Measurements from ENCODE around the gene HEG1.
"Not testable (repeated sequence)": the region's sequence is repeated elsewhere in the genome, so short reads cannot be mapped to it uniquely, and the experiment has no call there.

HEG1 gene

DNA sequence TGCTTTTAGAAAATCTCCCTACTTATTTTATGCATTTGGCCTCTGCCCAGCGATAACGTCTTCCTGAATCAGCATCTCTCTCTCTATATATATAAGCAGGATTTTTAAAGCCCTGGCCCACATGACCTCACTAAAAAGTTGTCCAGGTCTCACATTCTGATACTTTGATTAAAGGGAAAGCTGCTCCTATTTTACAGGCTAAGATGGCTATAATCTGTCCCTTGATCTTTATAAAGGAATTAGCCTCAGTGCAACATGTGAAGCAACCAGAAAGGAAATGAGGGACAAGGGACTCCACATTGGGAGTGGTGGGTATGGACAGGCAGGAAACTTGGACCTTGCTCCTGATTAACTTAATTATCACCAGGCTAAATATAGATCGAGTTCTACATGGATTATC lies 95.7 kb downstream of the HEG1 start:
- no peak for DNase-seq (ENCODE audit: low read depth in 3 of 3, low spot score in 1 of 3)

DNA sequence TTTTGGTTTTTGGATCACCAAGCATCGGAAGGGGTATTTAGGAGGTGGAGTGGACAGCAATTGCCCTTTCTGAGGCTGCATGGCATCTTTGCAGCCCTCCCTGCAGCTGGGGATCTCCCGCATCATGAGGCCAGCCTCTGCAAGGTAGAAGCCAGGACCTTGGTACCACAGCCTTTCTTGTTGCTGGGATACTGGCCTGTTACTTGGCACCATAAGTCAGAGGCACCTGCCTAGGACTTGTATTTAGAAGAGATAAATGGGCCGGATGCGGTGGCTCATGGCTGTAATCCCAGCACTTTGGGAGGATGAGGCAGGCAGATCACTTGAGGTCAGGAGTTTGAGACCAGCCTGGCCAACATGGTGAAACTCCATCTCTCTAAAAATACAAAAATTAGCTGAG lies 97.8 kb downstream of the HEG1 start:
- not testable (repeated sequence) for DNase-seq (ENCODE audit: low read depth in 3 of 3, low spot score in 1 of 3)

DNA sequence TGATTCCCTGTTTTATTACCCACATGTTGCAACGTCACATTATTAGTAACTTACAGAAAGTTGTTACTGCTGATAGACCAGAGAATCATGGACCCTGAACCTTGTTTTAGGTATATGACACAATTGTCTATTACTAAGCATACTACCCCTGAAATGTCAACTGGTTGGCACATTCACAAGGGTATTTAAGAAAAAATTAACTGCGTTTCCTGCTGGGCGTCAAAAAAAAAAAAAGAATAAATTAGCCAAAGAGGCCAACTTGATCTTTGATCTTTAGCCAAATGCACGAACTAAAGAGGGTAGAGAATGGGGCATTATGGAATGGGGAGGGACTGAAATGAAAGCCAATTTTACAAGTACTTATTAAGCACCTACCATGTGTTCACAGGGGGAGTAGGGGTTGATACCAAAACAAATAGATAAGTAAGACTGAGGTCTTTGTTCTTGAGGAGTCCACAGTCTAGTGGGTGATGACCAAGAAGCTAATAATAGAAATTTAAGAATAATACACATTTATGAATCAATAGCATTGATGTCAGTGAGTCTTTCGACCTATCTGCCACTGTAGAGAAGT lies 103.4 kb downstream of the HEG1 start:
- no peak for DNase-seq (ENCODE audit: low read depth in 3 of 3, low spot score in 1 of 3)

DNA sequence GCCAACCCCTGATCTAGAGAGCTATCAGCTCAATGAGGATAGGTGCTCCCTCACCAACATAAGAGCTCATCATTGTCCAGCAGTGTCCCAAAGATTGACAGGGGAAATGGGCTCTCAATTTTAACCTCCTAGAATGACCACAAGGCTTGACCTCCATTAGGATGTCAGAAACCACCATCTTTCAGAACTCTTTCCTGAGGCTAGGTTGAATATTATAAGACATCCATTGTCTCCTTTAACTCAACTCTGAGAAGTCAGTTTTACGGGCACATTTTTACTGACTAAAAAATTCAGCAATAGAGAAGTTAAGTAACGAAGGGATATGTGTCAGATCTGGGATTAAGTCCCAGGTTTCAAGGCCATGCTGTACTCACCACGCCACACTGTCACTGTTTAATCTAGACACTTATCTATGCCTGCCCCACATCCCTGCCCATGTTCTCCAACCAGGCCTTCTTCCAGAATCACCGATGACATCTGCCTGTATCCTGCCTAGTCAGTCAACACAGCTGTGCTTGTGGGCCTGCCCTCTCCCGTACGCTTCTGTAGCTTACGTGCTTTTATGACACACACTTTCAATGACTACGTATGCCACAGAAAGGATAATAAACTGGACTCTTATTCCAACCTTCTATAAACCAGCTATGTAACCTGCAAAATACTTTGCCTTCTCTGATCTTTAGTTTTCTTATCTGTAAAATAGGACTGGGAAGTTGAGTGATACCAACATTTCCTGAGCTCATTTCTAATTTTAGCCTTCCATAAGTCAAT lies 104.1 kb downstream of the HEG1 start:
- DNase-seq (ENCODE audit: low read depth in 3 of 3, low spot score in 1 of 3) = no peak

DNA sequence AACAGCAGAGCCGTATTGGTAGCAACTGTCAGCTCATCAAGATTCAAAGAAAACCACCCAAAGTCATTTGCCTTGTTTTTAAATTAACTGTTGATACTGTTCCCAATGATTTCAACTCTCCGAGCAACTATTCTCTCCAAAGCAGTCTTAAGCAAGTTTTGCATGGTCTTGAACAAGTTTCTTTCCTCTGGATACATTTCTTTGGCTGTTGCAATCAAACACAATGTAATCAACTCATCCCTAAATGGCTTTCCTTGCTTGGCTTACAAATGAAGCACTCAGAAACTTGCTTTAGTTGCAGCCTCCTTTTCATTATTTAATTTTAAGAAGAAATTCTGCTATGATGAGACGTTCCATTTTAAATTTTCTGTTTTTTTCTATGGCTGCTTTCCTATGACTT lies 105.8 kb downstream of the HEG1 start:
- DNase-seq (ENCODE audit: low read depth in 3 of 3, low spot score in 1 of 3) = no peak

DNA sequence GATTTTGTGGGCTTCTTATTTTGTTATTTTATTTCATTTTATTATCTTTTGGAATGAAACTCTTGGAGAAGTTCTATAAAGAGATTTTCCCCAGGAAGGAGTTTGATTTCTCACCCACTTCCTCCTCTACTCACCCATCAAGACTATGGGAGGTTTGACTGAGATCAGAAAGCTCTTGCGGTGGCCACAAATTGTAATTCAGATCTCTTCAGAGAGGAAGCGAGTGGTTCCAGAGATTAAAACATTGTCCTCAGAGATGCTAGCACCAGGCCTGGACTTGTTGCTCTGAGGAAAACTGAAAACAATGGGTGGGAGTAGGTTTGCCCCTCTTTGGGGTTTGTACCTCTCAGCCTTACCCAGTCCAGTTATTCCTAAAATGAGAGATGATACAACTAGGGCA lies 113.2 kb downstream of the HEG1 start:
- no peak for DNase-seq (ENCODE audit: low read depth in 3 of 3, low spot score in 1 of 3)

DNA sequence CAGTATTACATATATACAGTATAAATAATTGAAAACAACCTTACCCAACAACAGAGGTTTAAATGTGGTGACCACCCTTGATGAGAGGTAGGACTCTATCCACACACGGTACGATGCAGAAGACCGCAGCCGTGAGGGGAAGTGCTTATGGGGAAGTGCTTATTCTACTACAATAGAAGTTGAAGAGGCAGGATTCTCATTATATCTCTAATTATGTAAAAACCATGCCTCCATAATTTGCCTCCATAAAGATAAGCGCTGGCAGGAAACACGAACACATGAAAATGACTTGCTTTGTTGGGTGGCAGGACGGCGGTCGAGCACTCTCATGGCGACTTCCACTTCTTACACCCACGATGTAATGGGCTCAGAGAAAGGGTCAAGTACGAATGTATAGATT lies 114.0 kb downstream of the HEG1 start:
- DNase-seq (ENCODE audit: low read depth in 3 of 3, low spot score in 1 of 3) = no peak

DNA sequence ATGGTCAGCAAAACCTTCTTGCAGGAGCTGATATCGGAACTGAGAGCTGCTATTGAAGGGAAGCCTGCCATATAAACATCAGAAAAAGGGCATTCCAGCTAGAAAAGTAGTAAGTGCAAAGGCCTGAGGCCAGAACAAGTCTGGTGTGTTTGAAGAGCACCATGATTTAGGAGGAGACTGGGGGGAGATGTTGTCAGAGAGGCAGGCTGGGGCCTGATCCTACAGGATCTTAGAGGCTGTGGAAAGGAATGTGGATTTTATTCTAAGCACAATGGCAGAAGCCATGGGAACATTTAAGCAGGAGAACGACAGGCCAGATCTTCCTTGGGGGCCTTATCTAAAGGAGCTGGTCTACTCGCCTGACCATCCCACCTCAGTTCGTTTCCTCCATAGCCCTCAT lies 116.1 kb downstream of the HEG1 start:
- DNase-seq (ENCODE audit: low read depth in 3 of 3, low spot score in 1 of 3) = no peak

DNA sequence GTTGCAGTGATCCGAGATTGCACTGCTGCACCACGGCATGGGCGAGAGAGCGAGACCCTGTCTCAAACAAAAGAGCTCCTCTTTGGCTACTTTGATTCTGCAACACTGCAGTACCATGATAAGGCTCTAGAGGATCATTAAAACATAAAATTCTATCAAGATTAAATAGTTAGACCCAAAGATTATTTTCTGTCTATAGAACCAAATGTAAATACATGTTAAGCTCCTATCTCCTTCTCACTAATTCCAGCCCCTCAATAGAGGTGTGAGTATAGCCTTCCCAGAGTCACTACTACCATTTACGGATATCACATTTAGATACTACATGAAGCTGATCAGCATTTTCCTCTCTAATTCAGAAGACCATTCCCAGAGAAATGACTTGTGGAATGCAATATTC lies 116.9 kb downstream of the HEG1 start:
- no peak for DNase-seq (ENCODE audit: low read depth in 3 of 3, low spot score in 1 of 3)

DNA sequence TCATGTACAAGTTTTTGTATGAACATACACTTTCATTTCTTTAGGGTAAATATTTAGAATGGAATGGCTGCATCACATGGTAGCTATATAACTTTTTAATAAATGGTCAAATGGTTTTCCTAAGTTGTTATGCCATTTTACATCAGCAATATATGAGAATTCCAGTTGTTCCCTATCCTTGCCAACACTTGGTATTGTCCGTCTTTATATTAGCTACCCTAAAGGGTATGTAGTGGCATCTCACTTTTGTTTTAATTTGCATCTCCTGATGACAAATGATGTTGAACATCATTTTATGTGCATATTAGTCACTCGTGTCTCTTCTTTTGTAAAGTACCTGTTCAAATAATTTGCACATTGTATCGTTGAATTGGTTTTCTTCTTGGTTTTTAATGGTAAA lies 118.7 kb downstream of the HEG1 start:
- no peak for DNase-seq (ENCODE audit: low read depth in 3 of 3, low spot score in 1 of 3)

DNA sequence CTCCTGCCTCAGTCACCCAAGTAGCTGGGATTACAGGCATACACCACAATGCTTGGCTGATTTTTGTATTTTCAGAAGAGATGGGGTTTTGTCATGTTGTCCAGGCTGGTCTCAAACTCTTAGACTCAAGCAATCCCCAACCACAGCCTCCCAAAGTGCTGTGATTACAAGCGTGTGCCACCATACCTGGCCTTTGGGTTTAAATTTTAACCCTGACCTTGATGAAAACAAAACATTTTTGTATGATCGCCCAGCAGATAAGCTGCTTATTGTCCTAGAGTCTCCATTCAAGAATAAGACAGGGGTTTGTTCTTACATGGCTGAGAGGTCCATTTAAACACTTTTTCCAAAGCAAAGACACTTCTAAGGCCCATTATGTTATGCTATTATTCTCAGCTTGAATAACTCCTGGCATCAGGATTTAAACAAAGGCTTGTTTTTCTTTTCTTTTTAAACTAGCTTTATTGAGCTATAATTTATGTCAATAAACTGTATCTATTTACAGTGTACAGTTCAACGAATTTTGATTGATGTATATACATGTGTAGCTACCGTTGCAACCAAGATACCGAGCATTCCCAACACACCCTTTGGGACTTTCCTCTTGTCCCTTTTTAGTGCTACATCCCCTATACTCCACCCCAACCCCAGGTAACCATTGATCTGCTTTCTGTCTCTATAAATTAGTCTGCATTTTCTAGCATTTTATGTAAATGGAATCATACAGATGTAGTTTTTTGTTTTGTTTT lies 119.8 kb downstream of the HEG1 start:
- no peak for DNase-seq (ENCODE audit: low read depth in 3 of 3, low spot score in 1 of 3)

DNA sequence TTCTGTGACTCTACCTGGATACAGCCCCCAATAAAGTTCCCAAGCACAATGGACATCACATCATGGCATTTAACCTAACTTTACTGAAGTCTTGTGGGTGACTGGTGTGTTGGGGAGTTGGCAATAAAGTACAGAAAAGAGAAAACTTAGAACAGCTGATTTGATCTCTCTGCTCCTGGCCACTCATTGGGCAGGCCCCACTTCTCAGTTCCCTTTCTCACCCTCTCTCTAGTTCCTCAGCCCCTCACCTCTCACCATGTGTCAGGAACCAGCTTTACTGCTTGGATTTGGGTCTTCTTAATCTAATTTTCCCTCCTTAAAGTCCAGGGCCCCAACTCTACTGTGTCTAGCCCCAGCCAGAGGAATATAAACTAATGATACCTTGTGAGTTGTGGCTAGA lies 120.5 kb downstream of the HEG1 start:
- DNase-seq (ENCODE audit: low read depth in 3 of 3, low spot score in 1 of 3) = no peak

DNA sequence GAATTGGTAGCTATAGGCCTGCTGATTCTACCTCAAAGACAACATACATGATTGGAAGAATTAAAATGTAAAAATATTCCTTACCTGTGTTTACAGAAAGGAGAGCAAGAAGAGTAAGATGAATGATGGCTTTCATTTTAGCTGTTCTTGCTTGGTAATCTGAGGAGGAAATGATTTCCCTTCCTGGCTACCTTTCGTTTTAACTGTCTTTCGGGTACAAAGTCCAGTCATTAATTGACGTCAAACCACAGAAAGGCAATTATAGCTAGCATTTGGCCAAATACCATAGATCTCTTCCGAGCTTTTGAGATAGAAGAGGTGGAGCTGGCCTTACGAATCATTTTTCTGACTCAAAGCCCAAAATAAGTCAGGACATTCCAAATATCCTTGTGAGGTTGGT lies 121.2 kb downstream of the HEG1 start, which contains the start of gene MUC13:
Gene MUC13 (minus strand): TSS at position 175 of the 400 bp plus-strand sequence. CDS start 39 bp downstream, at position 136.
- DNase-seq (ENCODE audit: low read depth in 3 of 3, low spot score in 1 of 3) = no peak

DNA sequence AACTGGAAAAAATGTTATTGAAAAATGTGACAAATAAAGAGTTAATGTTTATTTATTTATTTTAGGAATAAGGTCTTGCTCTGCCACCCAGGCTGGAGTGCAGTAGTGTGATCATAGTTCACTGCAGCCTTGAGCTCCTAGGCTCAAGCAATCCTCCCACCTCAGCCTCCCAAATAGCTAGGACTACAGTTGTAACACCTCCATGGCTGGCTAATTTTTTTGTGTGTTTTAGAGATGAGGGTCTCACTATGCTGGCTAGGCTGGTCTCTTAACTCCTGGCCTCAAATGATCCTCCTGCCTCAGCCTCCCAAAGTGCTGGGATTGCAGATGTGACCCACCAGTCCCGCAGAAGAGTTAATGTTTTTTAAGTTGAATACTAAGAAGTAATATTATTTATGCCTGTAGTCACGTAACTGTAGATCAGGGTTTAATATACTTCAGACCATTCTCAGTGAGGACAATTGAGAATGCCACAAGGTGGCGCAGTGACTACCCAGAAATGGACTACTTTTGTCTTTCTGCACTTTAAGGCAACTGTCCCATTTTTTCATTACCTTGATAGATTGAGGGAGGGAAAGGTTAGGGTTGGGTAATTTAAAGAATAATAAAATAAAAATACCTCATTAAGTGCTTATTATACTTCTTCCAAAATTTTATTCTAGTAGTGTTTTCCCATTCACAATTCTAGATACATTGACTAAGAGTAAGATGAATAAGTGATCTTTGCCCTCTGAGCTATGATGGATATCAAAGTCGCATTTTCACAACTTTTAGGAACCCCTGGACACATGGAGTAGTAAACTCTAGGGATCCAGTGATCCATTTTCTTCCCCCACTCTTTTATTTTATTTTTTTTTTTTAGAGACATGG lies 127.2 kb downstream of the HEG1 start:
- DNase-seq (ENCODE audit: low read depth in 3 of 3, low spot score in 1 of 3) = peak in 2 of 3 donors; percentile 28 to 29

DNA sequence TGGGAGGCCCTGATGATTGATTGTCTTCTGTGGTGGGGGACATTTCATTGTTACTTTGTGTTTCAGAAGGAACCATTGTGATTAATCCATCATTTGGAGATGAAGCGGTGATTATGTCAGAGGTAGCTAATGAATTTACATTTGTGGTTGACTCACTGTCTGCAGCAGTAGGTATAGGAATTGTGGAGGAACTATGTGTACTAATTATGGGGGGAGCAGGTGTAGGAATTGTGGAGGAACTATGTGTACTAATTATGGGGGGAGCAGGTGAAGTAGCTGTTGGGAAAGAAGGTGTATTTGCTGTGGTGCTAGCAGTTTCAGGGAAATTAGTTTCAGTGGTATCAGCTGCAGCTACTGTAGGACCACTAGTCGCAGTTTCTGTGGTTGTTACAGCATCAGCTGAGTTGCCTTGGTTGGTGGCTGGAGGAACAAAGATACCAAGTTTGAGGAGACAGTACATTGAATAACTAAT lies 128.2 kb downstream of the HEG1 start:
- no peak for DNase-seq (ENCODE audit: low read depth in 3 of 3, low spot score in 1 of 3)

DNA sequence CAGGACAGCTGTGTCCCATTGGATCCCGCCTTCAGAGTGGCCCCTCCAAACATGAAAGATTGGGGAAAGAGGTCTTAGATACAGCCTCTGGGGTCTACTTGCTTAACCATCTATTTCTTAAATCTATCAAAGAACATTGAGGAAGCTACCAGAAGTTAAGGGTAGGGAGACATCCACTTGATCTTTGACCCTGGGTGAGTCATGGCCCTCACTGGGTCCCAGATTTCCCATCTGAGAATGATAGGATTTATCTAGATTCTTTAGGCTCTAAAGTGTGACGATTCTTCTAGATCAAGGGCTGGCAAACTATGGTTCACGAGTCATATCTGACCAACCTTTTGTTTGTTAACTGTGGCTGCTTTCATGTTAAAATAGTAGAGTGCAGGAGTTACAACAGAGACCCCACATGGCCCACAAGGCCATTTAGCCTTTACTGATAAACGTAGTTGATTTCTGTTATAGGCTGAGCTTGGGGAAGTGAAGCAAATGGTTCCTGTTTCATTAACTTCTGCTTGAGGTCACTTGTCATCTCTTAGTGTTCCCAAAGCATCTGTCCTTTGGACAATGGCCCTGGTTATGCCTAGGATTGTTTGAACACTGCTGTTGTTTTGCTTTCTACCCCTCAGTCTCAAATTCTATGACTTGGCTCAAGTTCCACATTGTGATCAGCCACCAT lies 129.2 kb downstream of the HEG1 start:
- no peak for DNase-seq (ENCODE audit: low read depth in 3 of 3, low spot score in 1 of 3)

DNA sequence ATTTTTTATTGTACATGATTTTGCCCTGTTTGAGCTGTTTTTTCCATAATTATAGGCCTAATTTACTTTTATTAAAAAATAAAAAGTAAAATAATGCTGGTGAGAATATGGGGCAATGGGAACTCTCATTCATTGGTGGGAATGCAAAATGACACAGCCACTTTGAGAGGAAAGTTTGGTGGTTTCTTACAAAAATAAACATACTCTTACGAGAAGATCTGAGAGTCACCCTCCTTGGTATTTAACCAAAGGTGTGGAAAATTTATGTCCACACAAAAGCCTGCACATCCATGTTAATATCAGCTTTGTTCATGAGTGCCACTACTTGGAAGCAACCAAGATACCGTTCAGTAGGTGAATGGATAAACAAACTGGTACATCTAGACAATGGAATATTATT lies 131.1 kb downstream of the HEG1 start:
- DNase-seq (ENCODE audit: low read depth in 3 of 3, low spot score in 1 of 3) = no peak

DNA sequence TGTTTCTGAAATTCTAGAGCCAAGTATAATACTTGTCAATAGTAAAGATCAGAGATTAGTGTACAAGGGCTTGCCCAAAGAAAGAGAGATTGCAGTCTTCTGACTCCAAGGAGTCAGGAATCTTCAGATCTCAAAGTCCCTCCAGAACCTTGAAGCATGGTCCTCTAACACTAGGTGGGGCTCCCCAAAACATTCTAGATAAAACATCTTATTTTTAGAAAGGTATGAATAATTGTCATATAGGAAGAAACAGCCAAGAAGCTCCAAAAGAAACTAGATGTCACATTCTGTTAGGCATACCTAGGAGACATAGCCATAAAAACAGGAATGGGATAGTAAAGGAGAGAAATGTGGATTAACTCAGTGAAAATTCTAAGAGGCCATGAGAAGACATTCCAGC lies 132.0 kb downstream of the HEG1 start:
- no peak for DNase-seq (ENCODE audit: low read depth in 3 of 3, low spot score in 1 of 3)

DNA sequence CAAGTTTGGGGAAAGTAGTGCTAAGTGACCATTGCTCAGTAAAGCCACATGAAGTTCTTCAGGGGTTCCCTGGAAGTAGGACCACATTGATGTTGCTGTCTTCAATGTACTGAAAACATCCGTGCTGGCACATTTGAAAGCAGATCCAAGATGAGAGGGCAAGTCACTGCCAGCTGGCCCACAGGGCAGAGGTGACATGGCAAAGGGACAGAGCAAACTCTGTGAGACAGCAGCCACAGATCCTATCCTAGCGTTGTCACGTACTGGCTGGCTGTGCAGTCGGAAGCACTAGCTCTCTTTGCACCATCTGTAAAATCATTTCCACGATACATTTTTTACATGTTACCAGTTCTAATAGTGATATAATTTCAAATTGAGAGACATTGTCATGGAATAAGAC lies 135.1 kb downstream of the HEG1 start:
- DNase-seq (ENCODE audit: low read depth in 3 of 3, low spot score in 1 of 3) = no peak

DNA sequence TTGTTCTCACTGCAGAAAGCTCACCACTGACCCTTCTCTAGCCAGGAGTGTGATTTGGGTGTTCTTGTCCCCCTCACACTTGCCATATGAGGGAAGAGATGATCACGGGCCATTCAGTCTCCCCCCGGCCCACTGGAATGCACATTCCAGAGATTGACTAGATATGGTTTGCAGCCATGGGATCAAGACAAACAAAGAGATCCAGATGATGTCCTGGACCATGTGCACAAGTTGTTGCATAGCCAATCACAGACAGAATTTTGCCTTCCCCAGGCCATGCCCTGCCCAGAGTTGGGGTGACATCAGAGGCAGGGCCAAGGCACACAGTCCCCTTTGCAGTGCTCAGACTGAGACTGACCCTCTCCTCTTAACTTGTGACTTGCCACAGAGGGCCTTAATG lies 136.0 kb downstream of the HEG1 start:
- DNase-seq (ENCODE audit: low read depth in 3 of 3, low spot score in 1 of 3) = no peak

DNA sequence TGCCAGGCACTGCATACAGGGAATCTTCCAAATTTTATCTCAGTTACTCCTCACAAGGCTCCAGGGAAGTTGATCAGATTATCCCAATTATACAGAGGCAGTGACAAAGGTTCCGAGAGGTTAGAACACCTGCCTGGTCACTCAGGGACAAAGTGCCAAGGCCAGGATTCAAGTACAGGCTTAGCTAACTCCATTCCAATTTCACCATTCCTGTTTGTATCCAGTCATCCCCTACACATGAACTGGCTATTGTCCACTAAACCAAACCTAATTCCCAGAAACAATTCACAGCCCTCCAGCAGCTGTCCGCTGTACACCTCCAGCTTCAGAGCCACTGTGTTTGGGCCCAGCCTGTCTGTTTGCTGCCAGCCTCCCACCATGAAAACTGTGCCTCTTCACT lies 137.3 kb downstream of the HEG1 start:
- DNase-seq (ENCODE audit: low read depth in 3 of 3, low spot score in 1 of 3) = no peak

All from stimulated activated CD4-positive, alpha-beta T cell treated with anti-CD3 and anti-CD28 coated beads, TNF-alpha, amount 100 ng/mL, for 1 hour (primary cell).